Esophagus muscularis mucosa (tissue), 4 donors: ENCODE data around the gene THSD4.

Experiments
- EP300 ChIP-seq: sonication (generic); formaldehyde crosslinking; IDR thresholded peaks from one replicate; pipeline ENCODE4 v1.6.1; 2017; ENCODE audit warnings: antibody characterized with exemption
- POLR2A ChIP-seq: fragments of 450-650 bp; IDR thresholded peaks from one replicate; pipeline ENCODE4 v1.6.1; 2017; ENCODE audit warnings: antibody characterized with exemption, moderate library complexity, mild to moderate bottlenecking, low read depth
- POLR2AphosphoS5 ChIP-seq, 2 donors: sonication (generic); formaldehyde crosslinking; IDR thresholded peaks; one replicate each; pipeline ENCODE4 v1.6.1; 2017; ENCODE audit warnings: antibody characterized with exemption in 2 of 2
- TF ChIP-seq, protein P1 (sequence below), 3 experiments: fragments of 200-600 bp in 2 of 3; fragments of 450-650 bp in 1 of 3; sonication (generic) in 2 of 3; IDR thresholded peaks; one replicate each; pipeline ENCODE4 v1.5.1; 2017 to 2019; ENCODE audit warnings: antibody characterized with exemption in 3 of 3, mild to moderate bottlenecking in 2 of 3, moderate library complexity in 1 of 3

DNA sequence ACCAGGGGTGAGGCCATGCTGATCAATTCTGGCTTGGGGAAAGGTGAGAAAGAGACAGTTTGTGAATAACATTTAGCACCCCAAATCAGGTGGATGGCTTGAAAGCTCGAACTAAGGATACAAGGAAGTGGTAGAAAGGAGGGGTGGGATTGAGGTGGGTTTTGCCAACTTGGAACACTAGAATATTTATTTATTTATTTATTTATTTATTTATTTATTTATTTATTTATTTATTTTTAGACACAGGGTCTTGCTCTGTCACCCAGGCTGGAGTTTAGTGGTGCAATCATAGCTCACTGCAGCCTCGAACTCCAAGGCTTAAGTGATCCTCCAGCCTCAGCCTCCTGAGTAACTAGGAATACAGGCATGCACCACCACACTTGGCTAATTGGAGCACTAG, 31.0 kb upstream of the THSD4 start:
- TF ChIP-seq POLR2AphosphoS5 (IDR thresholded peaks at IDR 0.05) = no peak
- TF ChIP-seq, protein P1, sequence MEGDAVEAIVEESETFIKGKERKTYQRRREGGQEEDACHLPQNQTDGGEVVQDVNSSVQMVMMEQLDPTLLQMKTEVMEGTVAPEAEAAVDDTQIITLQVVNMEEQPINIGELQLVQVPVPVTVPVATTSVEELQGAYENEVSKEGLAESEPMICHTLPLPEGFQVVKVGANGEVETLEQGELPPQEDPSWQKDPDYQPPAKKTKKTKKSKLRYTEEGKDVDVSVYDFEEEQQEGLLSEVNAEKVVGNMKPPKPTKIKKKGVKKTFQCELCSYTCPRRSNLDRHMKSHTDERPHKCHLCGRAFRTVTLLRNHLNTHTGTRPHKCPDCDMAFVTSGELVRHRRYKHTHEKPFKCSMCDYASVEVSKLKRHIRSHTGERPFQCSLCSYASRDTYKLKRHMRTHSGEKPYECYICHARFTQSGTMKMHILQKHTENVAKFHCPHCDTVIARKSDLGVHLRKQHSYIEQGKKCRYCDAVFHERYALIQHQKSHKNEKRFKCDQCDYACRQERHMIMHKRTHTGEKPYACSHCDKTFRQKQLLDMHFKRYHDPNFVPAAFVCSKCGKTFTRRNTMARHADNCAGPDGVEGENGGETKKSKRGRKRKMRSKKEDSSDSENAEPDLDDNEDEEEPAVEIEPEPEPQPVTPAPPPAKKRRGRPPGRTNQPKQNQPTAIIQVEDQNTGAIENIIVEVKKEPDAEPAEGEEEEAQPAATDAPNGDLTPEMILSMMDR (IDR thresholded peaks at IDR 0.05) = no peak
- TF ChIP-seq POLR2A = no peak
- no peak for TF ChIP-seq EP300
